Left lung (tissue), 10 donors: Measurements from ENCODE around the gene MYOF. TPM values are rescaled to one million over a fixed set of nuclear protein-coding genes. Genes with fewer than 3 reads are reported as not detected.
"Not testable (repeated sequence)": the region's sequence is repeated elsewhere in the genome, so short reads cannot be mapped to it uniquely, and the experiment has no call there.

Experiments used
- ATAC-seq: fragments of 200-7000 bp; cut with Tn5 transposase; one replicate; pipeline ENCODE4 v1.9.1; 2020; ENCODE audit warnings: moderate library complexity
- DNase-seq, 4 donors: peaks; one replicate each; pipeline ENCODE4 v3.0.0-alpha.2; 2013 to 2020
- H3K27ac ChIP-seq, 2 donors: fragments of 200-600 bp; sonication (generic) in 1 of 2; one replicate each; pipeline versions ENCODE4 v1.5.0 to v1.8.0; 2020 to 2021
- H3K27me3 ChIP-seq, 2 donors: fragments of 200-600 bp; sonication (generic) in 1 of 2; one replicate each; pipeline versions ENCODE4 v1.5.0 to v1.8.0; 2020 to 2021
- H3K36me3 ChIP-seq, 2 donors: fragments of 200-600 bp; sonication (generic) in 1 of 2; one replicate each; pipeline versions ENCODE4 v1.5.0 to v1.8.0; 2020 to 2021
- H3K4me1 ChIP-seq, 2 donors: fragments of 200-600 bp; one replicate each; pipeline ENCODE4 v1.8.0; 2021
- H3K4me3 ChIP-seq, 2 donors: fragments of 200-600 bp; sonication (generic) in 1 of 2; one replicate each; pipeline versions ENCODE4 v1.5.0 to v1.8.0; 2020 to 2021; ENCODE audit warnings: mild to moderate bottlenecking in 1 of 2
- H3K9me3 ChIP-seq, 2 donors: fragments of 200-600 bp; sonication (generic) in 1 of 2; one replicate each; pipeline versions ENCODE4 v1.5.0 to v1.8.0; 2020 to 2021
- CTCF ChIP-seq, 2 donors: fragments of 200-600 bp; sonication (generic) in 1 of 2; IDR thresholded peaks; one replicate each; pipeline versions ENCODE4 v1.5.0 to v1.8.0; 2021; ENCODE audit warnings: antibody characterized with exemption in 2 of 2
- intact Hi-C, 2 donors: fragments of 100-400 bp; cut with DNase I; formaldehyde crosslinking; loops; one replicate each; pipeline versions ENCODE4 v1.11.2 to v1.14.2; 2022
- polyA plus RNA-seq, 6 donors: library from polyadenylated mRNA; unstranded; fragments of 120-200 nt; gene quantifications; one replicate each; pipeline ENCODE4 v1.2.1, GENCODE V29; 2013; ENCODE audit not compliant: insufficient read length in 6 of 6
- total RNA-seq, 2 donors: library from RNA; stranded (reverse); fragmentation: NEBNext Ultra II Directional; extraction: Animal tissue kit (Norgen Biotek cat#: 25700); gene quantifications; one replicate each; pipeline ENCODE4 v1.2.1, GENCODE V29; 2021
- donor health status: DM: no; HTN: yes; CAD: no.
- donor health status: DM: no; HTN: no; CAD: no.

The MYOF gene
- total and polyA plus RNA-seq, 8 donors, result 54.9 to 295 (median 67.9) TPM

DNA sequence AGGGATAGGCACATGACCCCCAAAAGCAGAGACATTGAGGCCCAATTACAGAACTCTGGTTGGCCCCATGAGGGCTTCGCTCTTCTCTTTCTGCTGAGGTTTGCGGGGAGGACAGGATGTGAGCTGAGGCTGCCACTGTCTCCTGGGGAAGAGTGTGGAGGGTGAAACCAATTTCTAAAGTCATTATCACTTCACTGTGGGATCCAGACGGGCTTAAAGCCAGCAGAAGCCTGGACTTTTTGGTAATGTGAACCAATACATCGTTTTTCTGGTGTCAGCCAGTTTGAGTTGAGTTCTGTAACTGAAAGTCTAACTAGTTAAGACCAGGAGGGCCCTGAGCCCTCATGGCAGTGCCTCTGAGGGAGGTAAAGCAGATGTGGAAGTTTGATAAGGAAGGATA lies 163.0 kb downstream of the MYOF start:
- DNase-seq (no peak), ATAC-seq (no peak)
- TF ChIP-seq CTCF (IDR thresholded peaks at IDR 0.05), result no peak
- Histone ChIP-seq H3K36me3 (peaks cover 0 to 100% of the 10 kb centered on the region in 2 donors), H3K4me3 (no peak overlapping the region), H3K9me3 (no peaks in the 10 kb centered on the region), H3K4me1 (no peaks in the 10 kb centered on the region), H3K27me3 (no peaks in the 10 kb centered on the region), H3K27ac (no peak overlapping the region)
- intact Hi-C loops, result no loop called here

DNA sequence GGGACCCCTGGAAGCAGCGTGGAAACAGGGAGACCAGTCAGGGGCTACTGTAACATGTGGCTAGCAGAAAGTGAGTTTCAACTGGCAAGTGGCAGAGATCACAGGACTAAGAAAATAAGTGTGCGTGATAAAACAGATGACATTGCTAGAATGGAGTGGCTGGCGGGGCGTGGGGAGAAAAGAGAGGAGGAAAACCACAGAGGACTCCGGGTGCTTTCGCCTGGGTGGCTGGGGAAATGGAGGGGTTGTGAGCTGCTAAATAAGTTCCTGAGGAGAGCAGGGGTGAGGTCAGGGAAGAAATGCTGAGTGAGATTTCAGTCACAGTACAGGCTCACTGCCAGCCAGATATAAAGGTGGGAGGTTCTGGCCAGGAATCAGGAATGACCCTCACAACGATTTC lies 166.9 kb downstream of the MYOF start:
- ATAC-seq (no peak), DNase-seq (no peak)
- H3K4me1 ChIP-seq, result no peaks in the 10 kb centered on the region
- intact Hi-C loops, result no loop called here
- peaks cover 4 to 95% of the 10 kb centered on the region in 2 donors for H3K36me3 ChIP-seq
- no peaks in the 10 kb centered on the region for H3K27me3 ChIP-seq
- no peaks in the 10 kb centered on the region for H3K9me3 ChIP-seq
- TF ChIP-seq CTCF (IDR thresholded peaks at IDR 0.05), result no peak
- no peak overlapping the region for H3K4me3 ChIP-seq
- no peak overlapping the region for H3K27ac ChIP-seq

DNA sequence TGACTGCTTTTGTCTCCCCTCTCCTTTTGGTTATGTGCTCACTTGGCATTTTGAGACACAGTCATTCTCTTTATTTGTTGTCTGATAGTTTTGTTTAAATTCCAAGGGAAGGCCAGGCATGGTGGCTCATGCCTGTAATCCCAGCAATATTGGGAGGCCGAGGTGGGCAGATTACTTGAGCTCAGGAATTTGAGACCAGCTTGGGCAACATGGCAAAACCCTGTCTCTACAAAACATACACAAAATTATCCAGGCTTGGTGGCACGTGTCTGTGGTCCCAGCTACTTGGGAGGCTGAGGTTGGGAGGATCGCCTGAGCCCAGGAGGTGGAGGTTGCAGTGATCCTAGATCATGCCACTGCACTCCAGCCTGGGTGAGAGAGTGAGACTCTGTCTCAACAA lies 167.5 kb downstream of the MYOF start:
- H3K9me3 ChIP-seq, H3K4me1 ChIP-seq, H3K27ac ChIP-seq, intact Hi-C loops, DNase-seq, ATAC-seq, H3K4me3 ChIP-seq, H3K27me3 ChIP-seq: not testable (repeated sequence)
- H3K36me3 ChIP-seq, result peaks cover 4 to 95% of the 10 kb centered on the region in 2 donors

- ATAC-seq (no peak), DNase-seq (no peak)
- Histone ChIP-seq H3K27me3 (no peaks in the 10 kb centered on the region), H3K4me3 (no peak overlapping the region), H3K4me1 (no peaks in the 10 kb centered on the region), H3K36me3 (peaks cover 4 to 95% of the 10 kb centered on the region in 2 donors), H3K9me3 (no peaks in the 10 kb centered on the region), H3K27ac (no peak overlapping the region)
- intact Hi-C loops, result no loop called here
- no peak for TF ChIP-seq CTCF (IDR thresholded peaks at IDR 0.05)
Observed at GRCh38 chr10:93313798-93314197, 168.3 kb downstream of the MYOF start.

DNA sequence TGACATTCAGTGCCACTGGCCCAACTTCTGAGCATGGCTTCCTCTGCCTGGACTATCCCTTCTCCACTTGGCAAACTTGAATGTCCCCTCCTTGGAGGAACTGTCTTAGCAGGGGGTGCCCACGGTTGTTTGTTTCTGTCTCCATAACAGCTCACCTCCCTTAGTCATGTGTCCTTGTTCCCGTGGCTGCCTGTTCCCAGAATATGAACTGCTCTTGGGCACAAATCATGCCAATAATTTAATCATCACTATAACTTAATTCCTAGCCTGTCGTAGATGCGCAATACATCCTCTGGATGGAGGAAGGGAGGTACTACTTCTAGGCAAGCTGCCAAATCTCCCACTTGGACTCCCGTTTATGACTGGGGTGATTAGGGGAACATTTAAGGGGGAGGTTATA lies 173.1 kb downstream of the MYOF start:
- Histone ChIP-seq H3K4me1 (no peaks in the 10 kb centered on the region), H3K9me3 (no peaks in the 10 kb centered on the region), H3K4me3 (no peak overlapping the region), H3K36me3 (peaks cover 4 to 92% of the 10 kb centered on the region in 2 donors), H3K27ac (no peak overlapping the region), H3K27me3 (no peaks in the 10 kb centered on the region)
- no peak for TF ChIP-seq CTCF (IDR thresholded peaks at IDR 0.05)
- intact Hi-C loops, result no loop called here
- ATAC-seq (no peak), DNase-seq (no peak)

DNA sequence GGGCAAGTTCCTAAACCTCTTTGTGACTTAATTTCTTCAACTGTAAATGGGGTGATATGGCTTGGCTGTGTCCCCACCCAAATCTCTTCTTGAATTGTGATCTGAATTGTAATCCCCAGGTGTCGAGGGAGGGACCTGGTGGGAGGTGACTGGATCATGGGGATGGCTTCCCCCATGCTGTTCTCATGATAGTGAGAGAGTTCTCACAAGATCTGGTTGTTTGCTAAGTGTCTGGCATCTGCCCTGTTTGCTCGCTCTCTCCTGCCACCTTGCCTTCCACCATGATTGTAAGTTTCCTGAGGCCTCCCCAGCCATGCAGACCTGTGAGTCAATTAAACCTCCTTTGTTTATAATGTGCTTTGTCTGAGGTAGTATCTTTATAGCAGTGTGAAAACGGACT lies 177.0 kb downstream of the MYOF start:
- Histone ChIP-seq H3K27ac (no peak overlapping the region), H3K36me3 (peaks cover 0 to 57% of the 10 kb centered on the region in 2 donors), H3K9me3 (no peaks in the 10 kb centered on the region), H3K4me3 (no peak overlapping the region), H3K4me1 (no peaks in the 10 kb centered on the region), H3K27me3 (no peaks in the 10 kb centered on the region)
- no peak for ATAC-seq
- no peak for DNase-seq
- TF ChIP-seq CTCF (IDR thresholded peaks at IDR 0.05), result no peak
- intact Hi-C loops, result no loop called here
